Tibial artery (tissue), 4 donors: ENCODE measurements around the gene PLCH1.

ENCODE experiments used
- DNase-seq, 2 donors: peaks; one replicate each; pipeline ENCODE4 v3.0.0-alpha.2; 2019
- H3K27ac ChIP-seq, 2 donors: fragments of 200-600 bp; sonication (generic) in 1 of 2; 1 replicate in 1 of 2; 2 replicates in 1 of 2; pipeline ENCODE4 v1.5.1; 2018 to 2019; ENCODE audit warnings: mild to moderate bottlenecking in 1 of 2
- H3K27me3 ChIP-seq, 2 donors: fragments of 200-600 bp; sonication (generic) in 1 of 2; one replicate each; pipeline versions ENCODE4 v1.5.1 to v1.6.0; 2016 to 2019
- H3K36me3 ChIP-seq, 3 donors: fragments of 200-600 bp; sonication (generic) in 2 of 3; one replicate each; pipeline ENCODE4 v1.5.1; 2016 to 2019; ENCODE audit warnings: mild to moderate bottlenecking in 2 of 3
- H3K4me1 ChIP-seq, 4 donors: fragments of 200-600 bp; sonication (generic) in 2 of 4; 1 replicate in 3 of 4; 2 replicates in 1 of 4; pipeline ENCODE4 v1.5.1; 2016 to 2019
- H3K4me3 ChIP-seq, 2 donors: fragments of 200-600 bp; sonication (generic) in 1 of 2; 1 replicate in 1 of 2; 2 replicates in 1 of 2; pipeline ENCODE4 v1.5.1; 2018 to 2019; ENCODE audit warnings: mild to moderate bottlenecking in 2 of 2
- H3K9me3 ChIP-seq, 3 donors: fragments of 200-600 bp; sonication (generic) in 1 of 3; one replicate each; pipeline ENCODE4 v1.5.1; 2016 to 2019
- intact Hi-C: fragments of 100-400 bp; cut with DNase I; formaldehyde crosslinking; loops from one replicate; pipeline ENCODE4 v1.15.0; 2023; ENCODE audit warnings: low total_unique reads
- TF ChIP-seq, protein P1 (sequence below), 2 experiments: fragments of 200-600 bp in 1 of 2; fragments of 450-650 bp in 1 of 2; IDR thresholded peaks; one replicate each; pipeline ENCODE4 v1.5.1; 2017 to 2019; ENCODE audit warnings: antibody characterized with exemption in 2 of 2, mild to moderate bottlenecking in 1 of 2, moderate library complexity in 1 of 2

Gene PLCH1

DNA sequence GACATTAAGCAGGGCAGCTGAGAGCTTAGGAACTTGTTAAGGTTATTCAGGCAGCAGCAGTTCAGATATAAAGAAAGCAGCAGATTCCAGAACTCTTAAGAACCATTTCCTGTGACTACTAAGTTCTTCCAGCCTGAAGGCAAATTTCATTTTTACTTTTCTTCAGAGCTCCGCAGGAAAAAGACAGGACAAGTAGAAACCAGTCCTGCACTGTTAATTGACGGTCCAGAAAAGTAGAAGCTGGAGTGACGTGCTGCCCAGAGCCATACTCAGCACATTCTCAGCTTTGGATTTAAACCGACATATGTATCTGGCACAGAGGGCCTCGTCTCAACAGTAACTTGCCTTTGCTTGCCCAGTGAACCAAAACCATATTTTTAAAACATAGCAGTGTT is 232.0 kb downstream of the PLCH1 start:
- DNase-seq: no peak
- intact Hi-C loops: no loop called here
- H3K27ac ChIP-seq: no peak overlapping the region
- TF ChIP-seq, protein P1, sequence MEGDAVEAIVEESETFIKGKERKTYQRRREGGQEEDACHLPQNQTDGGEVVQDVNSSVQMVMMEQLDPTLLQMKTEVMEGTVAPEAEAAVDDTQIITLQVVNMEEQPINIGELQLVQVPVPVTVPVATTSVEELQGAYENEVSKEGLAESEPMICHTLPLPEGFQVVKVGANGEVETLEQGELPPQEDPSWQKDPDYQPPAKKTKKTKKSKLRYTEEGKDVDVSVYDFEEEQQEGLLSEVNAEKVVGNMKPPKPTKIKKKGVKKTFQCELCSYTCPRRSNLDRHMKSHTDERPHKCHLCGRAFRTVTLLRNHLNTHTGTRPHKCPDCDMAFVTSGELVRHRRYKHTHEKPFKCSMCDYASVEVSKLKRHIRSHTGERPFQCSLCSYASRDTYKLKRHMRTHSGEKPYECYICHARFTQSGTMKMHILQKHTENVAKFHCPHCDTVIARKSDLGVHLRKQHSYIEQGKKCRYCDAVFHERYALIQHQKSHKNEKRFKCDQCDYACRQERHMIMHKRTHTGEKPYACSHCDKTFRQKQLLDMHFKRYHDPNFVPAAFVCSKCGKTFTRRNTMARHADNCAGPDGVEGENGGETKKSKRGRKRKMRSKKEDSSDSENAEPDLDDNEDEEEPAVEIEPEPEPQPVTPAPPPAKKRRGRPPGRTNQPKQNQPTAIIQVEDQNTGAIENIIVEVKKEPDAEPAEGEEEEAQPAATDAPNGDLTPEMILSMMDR (IDR thresholded peaks at IDR 0.05): no peak
- H3K36me3 ChIP-seq: no peaks in the 10 kb centered on the region
- no peaks in the 10 kb centered on the region for H3K27me3 ChIP-seq
- H3K4me1 ChIP-seq: no peaks in the 10 kb centered on the region
- H3K4me3 ChIP-seq: no peak overlapping the region
- H3K9me3 ChIP-seq: no peaks in the 10 kb centered on the region

DNA sequence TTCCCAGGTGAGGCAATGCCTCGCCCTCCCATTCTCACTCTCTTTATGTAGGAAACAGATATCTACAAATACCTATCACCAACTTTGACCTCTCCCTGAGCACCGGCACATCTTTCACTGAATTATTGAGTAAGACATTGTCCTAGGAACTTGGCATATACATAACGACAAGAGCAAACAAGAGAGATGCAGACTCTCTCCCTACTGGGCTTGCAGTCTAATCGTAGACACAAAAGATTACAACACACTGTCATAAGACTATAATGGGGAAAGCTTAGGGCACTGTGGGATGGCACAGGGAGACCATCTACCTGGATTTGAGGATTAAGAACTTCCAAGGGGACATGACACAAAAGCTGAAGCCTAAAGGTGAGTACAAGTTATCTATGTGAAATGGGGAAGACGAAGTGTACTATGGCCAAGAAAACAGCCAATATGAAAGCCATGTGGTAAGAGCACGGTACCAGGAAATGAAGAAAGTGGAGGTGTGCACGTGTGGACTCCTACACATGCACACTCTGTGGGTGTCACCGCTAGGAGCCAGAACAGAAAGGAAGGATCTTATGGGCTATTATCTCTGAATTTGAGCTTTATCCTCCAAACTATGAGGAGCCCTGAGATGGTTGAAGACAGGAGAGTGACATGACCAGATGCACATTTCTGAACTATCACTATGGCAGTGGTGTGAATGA is 232.6 kb downstream of the PLCH1 start:
- TF ChIP-seq, protein P1 (IDR thresholded peaks at IDR 0.05): no peak
- no peaks in the 10 kb centered on the region for H3K9me3 ChIP-seq
- no peak for DNase-seq
- no peaks in the 10 kb centered on the region for H3K27me3 ChIP-seq
- H3K4me3 ChIP-seq: no peak overlapping the region
- no peaks in the 10 kb centered on the region for H3K36me3 ChIP-seq
- H3K27ac ChIP-seq: no peak overlapping the region
- H3K4me1 ChIP-seq: no peaks in the 10 kb centered on the region
- intact Hi-C loops: no loop called here

DNA sequence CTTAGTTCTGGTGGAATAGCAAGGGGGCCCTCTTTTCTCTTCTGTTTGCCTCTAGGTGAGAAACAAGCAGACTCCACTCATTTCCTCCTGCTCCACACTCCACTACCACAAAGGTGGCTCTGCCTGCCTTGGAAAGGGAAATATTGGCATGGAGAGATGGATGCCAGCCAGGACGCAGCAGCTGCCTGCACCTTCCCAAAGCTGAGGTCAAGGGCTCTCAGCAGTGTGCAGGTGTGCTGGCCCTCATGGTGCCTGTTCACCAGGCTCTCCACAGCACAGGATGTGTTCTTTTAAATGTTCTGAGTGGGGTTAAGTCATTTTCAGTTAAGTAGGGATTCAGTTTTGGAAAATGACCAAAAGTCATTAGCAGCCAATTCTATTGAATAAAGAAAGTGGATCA is 240.2 kb downstream of the PLCH1 start:
- intact Hi-C loops: no loop called here
- no peaks in the 10 kb centered on the region for H3K4me1 ChIP-seq
- H3K9me3 ChIP-seq: no peaks in the 10 kb centered on the region
- H3K4me3 ChIP-seq: no peak overlapping the region
- DNase-seq: no peak
- no peaks in the 10 kb centered on the region for H3K27me3 ChIP-seq
- no peaks in the 10 kb centered on the region for H3K36me3 ChIP-seq
- no peak overlapping the region for H3K27ac ChIP-seq
- TF ChIP-seq, protein P1 (IDR thresholded peaks at IDR 0.05): no peak

DNA sequence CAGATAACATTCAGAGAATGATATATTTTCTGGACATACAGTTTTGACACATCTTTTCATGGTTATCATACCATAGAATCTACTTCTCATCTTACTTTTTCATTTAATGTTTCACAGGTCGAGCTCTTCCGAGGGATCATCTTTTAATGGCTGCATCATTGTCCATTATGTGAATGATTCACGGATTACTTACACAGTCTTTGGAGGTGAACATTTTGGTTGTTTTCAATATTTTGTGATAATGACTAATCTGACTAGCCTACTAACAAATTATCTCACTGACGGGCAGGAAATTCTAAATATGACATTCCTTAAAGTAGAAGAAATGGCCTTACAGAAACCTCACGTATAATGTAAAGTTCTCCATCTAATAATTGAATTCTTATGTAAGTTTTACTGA is 242.2 kb downstream of the PLCH1 start:
- H3K27me3 ChIP-seq: no peaks in the 10 kb centered on the region
- H3K4me3 ChIP-seq: no peak overlapping the region
- intact Hi-C loops: no loop called here
- H3K4me1 ChIP-seq: no peaks in the 10 kb centered on the region
- no peaks in the 10 kb centered on the region for H3K9me3 ChIP-seq
- TF ChIP-seq, protein P1 (IDR thresholded peaks at IDR 0.05): no peak
- H3K27ac ChIP-seq: no peak overlapping the region
- H3K36me3 ChIP-seq: no peaks in the 10 kb centered on the region
- no peak for DNase-seq

DNA sequence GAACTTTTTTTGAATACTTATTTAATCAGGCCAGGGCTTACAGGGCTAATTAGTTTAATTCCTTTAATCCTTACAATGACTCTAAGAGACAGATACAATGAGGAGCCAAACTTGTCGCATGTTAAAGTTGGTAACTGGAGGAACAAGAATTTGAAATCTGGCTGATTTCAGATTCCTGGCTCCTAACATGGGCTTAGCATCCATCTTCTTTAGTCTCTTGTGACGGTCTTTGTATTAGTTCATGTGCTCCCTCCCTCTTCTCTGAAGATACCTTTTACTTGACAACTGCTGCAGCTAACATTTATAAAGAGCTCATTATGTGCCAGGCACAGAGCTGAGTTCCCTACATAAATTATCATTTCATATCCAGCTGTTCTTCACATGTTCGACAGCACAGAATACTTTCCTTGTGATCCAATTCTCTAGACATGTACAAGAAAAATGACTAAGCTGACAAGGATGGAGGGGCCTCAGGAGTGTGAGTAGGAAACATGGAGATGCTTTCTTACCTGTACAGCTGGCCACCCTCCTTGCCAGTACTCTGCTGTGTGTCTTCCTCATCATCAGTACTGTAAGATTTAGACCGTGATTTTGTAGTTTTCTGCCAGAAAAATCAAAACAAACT is 244.6 kb downstream of the PLCH1 start:
- Histone ChIP-seq H3K4me3 (no peak overlapping the region), H3K36me3 (no peaks in the 10 kb centered on the region), H3K27me3 (no peaks in the 10 kb centered on the region), H3K4me1 (no peaks in the 10 kb centered on the region), H3K9me3 (no peaks in the 10 kb centered on the region), H3K27ac (no peak overlapping the region)
- TF ChIP-seq, protein P1 (IDR thresholded peaks at IDR 0.05): no peak
- intact Hi-C loops: no loop called here
- DNase-seq: no peak
